ENCODE measurements around the gene PPP2R2C.

PPP2R2C gene

GRCh38 chr4:6467600-6467999 is 4.8 kb downstream of the PPP2R2C start:
- Mint-ChIP-seq H3K4me3 (no peak overlapping the region), H3K36me3 (ENCODE audit: low read depth) (no peaks in the 10 kb centered on the region), H3K4me1 (peaks cover 3% of the 10 kb centered on the region), H3K27ac (no peak overlapping the region), H3K9me3 (no peaks in the 10 kb centered on the region), H3K27me3 (peaks cover 35% of the 10 kb centered on the region)
- ATAC-seq (no peak), DNase-seq (no peak)

- H3K27ac Mint-ChIP-seq, result no peak overlapping the region
- no peak overlapping the region for H3K4me3 Mint-ChIP-seq
- DNase-seq (no peak), ATAC-seq (no peak)
- no peaks in the 10 kb centered on the region for H3K36me3 Mint-ChIP-seq (ENCODE audit: low read depth)
- H3K4me1 Mint-ChIP-seq, result peaks cover 3% of the 10 kb centered on the region
- no peaks in the 10 kb centered on the region for H3K9me3 Mint-ChIP-seq
- H3K27me3 Mint-ChIP-seq, result peaks cover 39% of the 10 kb centered on the region
Measured at GRCh38 chr4:6466756-6467381, 5.5 kb downstream of the PPP2R2C start.

- peaks cover 3% of the 10 kb centered on the region for H3K4me1 Mint-ChIP-seq
- DNase-seq (no peak), ATAC-seq (no peak)
- no peaks in the 10 kb centered on the region for H3K9me3 Mint-ChIP-seq
- no peak overlapping the region for H3K4me3 Mint-ChIP-seq
- H3K27me3 Mint-ChIP-seq, result peaks cover 41% of the 10 kb centered on the region
- H3K36me3 Mint-ChIP-seq (ENCODE audit: low read depth), result no peaks in the 10 kb centered on the region
- no peak overlapping the region for H3K27ac Mint-ChIP-seq
Measured at GRCh38 chr4:6465955-6466354, 6.5 kb downstream of the PPP2R2C start.

GRCh38 chr4:6464842-6465588 is 7.4 kb downstream of the PPP2R2C start:
- ATAC-seq, result no peak
- Mint-ChIP-seq H3K27me3 (peaks cover 40% of the 10 kb centered on the region), H3K27ac (no peak overlapping the region), H3K36me3 (ENCODE audit: low read depth) (no peaks in the 10 kb centered on the region), H3K4me1 (no peaks in the 10 kb centered on the region), H3K4me3 (no peak overlapping the region), H3K9me3 (no peaks in the 10 kb centered on the region)
- DNase-seq, result no peak

- Mint-ChIP-seq H3K4me3 (no peak overlapping the region), H3K27me3 (peaks cover 30% of the 10 kb centered on the region), H3K36me3 (ENCODE audit: low read depth) (no peaks in the 10 kb centered on the region), H3K27ac (no peak overlapping the region), H3K9me3 (peaks cover 4% of the 10 kb centered on the region), H3K4me1 (no peaks in the 10 kb centered on the region)
- DNase-seq (no peak), ATAC-seq (no peak)
Measured at GRCh38 chr4:6463311-6464289, 8.8 kb downstream of the PPP2R2C start.

- H3K4me1 Mint-ChIP-seq, result no peaks in the 10 kb centered on the region
- no peaks in the 10 kb centered on the region for H3K36me3 Mint-ChIP-seq (ENCODE audit: low read depth)
- H3K27ac Mint-ChIP-seq, result no peak overlapping the region
- peaks cover 8% of the 10 kb centered on the region for H3K9me3 Mint-ChIP-seq
- no peak for ATAC-seq
- DNase-seq, result no peak
- peaks cover 26% of the 10 kb centered on the region for H3K27me3 Mint-ChIP-seq
- H3K4me3 Mint-ChIP-seq, result no peak overlapping the region
Measured at GRCh38 chr4:6461301-6462165, 10.9 kb downstream of the PPP2R2C start.

- DNase-seq (no peak), ATAC-seq (no peak)
- Mint-ChIP-seq H3K27ac (no peak overlapping the region), H3K4me1 (no peaks in the 10 kb centered on the region), H3K9me3 (peaks cover 8% of the 10 kb centered on the region), H3K4me3 (no peak overlapping the region), H3K27me3 (peaks cover 21% of the 10 kb centered on the region), H3K36me3 (ENCODE audit: low read depth) (no peaks in the 10 kb centered on the region)
Measured at GRCh38 chr4:6460876-6461275, 11.5 kb downstream of the PPP2R2C start.

- H3K4me1 Mint-ChIP-seq, result no peaks in the 10 kb centered on the region
- no peak for ATAC-seq
- peaks cover 8% of the 10 kb centered on the region for H3K9me3 Mint-ChIP-seq
- no peak for DNase-seq
- H3K27ac Mint-ChIP-seq, result no peak overlapping the region
- H3K27me3 Mint-ChIP-seq, result peaks cover 25% of the 10 kb centered on the region
- H3K36me3 Mint-ChIP-seq (ENCODE audit: low read depth), result no peaks in the 10 kb centered on the region
- H3K4me3 Mint-ChIP-seq, result no peak overlapping the region
Measured at GRCh38 chr4:6458528-6458927, 13.9 kb downstream of the PPP2R2C start.

GRCh38 chr4:6456450-6456849 is 16.0 kb downstream of the PPP2R2C start:
- Mint-ChIP-seq H3K27ac (no peak overlapping the region), H3K36me3 (ENCODE audit: low read depth) (no peaks in the 10 kb centered on the region), H3K4me1 (no peaks in the 10 kb centered on the region), H3K9me3 (peaks cover 8% of the 10 kb centered on the region), H3K4me3 (no peak overlapping the region), H3K27me3 (peaks cover 19% of the 10 kb centered on the region)
- DNase-seq (no peak), ATAC-seq (no peak)

- Mint-ChIP-seq H3K27ac (no peak overlapping the region), H3K27me3 (peaks cover 18% of the 10 kb centered on the region), H3K36me3 (ENCODE audit: low read depth) (no peaks in the 10 kb centered on the region), H3K4me1 (no peaks in the 10 kb centered on the region), H3K4me3 (no peak overlapping the region), H3K9me3 (peaks cover 6% of the 10 kb centered on the region)
- ATAC-seq (no peak), DNase-seq (no peak)
Measured at GRCh38 chr4:6454112-6454910, 18.1 kb downstream of the PPP2R2C start.

GRCh38 chr4:6453688-6453990 is 18.8 kb downstream of the PPP2R2C start:
- Mint-ChIP-seq H3K27me3 (peaks cover 14% of the 10 kb centered on the region), H3K4me1 (no peaks in the 10 kb centered on the region), H3K4me3 (no peak overlapping the region), H3K27ac (no peak overlapping the region), H3K36me3 (ENCODE audit: low read depth) (no peaks in the 10 kb centered on the region), H3K9me3 (peaks cover 4% of the 10 kb centered on the region)
- ATAC-seq (no peak), DNase-seq (no peak)

GRCh38 chr4:6452897-6453687 is 19.3 kb downstream of the PPP2R2C start:
- Mint-ChIP-seq H3K4me1 (no peaks in the 10 kb centered on the region), H3K4me3 (no peak overlapping the region), H3K27me3 (peaks cover 14% of the 10 kb centered on the region), H3K36me3 (ENCODE audit: low read depth) (no peaks in the 10 kb centered on the region), H3K9me3 (peaks cover 4% of the 10 kb centered on the region), H3K27ac (no peak overlapping the region)
- DNase-seq (no peak), ATAC-seq (no peak)

All from activated naive CD8-positive, alpha-beta T cell treated with anti-CD3 and anti-CD28 coated beads, Interleukin-2, amount 50 U/mL, for 24 hours (primary cell).